LNCaP clone FGC (cell line): ENCODE data around the gene NEB.

Experiments used
- DNase-seq: peaks from one replicate; pipeline ENCODE4 v3.0.0-alpha.2; 2011; ENCODE audit warnings: low read depth
- H3K4me3 ChIP-seq: 2 replicates; pipeline ENCODE4 v1.5.1; 2011; ENCODE audit warnings: mild to moderate bottlenecking, low read depth, low read length, control low read depth
- CTCF ChIP-seq: IDR thresholded peaks from 2 replicates; pipeline ENCODE4 v1.5.1; 2012; ENCODE audit warnings: mild to moderate bottlenecking; ENCODE audit not compliant: control insufficient read depth, insufficient read depth; ENCODE audit errors: extremely low read depth

The NEB gene

DNA sequence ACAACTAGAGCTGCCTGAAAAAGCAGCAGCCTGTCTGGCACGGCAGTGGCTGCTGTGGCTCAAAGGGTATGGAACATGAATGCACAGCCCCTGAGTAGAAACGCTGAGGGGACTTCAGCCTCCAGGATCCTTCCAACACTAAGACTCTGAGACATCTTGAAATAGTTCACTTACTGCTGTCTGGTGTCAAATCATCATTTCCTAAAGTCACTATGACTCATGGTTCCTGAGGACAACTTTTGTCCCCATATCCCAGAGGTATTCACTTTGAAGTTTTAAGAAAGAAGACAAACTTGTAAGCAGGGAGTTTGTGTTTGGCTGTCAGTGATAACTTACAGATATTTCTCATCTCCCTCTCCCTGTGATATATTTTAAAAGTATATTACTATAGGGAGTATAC, 33.3 kb upstream of the NEB start:
- no peak for DNase-seq
- TF ChIP-seq CTCF, result no peak
- no peak overlapping the region for H3K4me3 ChIP-seq

DNA sequence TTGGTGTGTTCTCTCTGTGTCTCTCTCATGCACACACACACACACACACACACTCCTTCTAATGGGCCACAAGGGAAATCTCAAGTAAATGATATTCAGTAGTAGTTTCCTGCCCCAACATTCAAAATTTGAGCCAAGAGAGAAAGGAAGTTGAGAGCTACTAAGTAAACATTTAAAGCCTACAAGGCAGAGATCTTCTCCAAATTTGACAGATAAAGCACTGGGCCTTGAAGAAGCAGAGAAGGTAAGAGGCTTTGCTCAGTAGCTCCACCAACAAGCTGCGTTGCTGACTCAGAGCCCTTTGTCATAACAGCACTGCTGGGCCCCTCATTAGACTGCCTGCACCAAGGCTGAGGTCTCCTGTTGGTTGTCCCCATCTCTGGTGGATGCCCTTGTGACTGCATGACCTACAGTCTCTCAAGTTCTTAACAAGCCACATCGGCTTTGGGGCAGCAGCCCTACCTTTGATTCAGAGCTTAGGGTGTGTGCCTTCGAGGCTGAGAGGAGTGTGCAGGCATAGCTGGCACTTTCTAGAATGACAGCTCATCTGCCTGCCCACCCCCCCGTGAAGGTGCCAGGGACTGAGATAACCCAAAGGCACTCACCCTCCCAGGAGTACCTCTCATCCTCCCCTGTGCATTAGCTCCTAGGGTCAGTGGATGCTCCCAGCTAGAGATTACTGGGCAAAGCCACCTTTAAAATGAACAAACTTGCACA, 32.3 kb upstream of the NEB start:
- H3K4me3 ChIP-seq, result no peak overlapping the region
- no peak for TF ChIP-seq CTCF
- no peak for DNase-seq

- TF ChIP-seq CTCF, result no peak
- DNase-seq, result no peak
- H3K4me3 ChIP-seq, result no peak overlapping the region
Measured at GRCh38 chr2:151765760-151766410, 31.6 kb upstream of the NEB start.

GRCh38 chr2:151762694-151763093, 28.4 kb upstream of the NEB start:
- H3K4me3 ChIP-seq, result no peak overlapping the region
- no peak for TF ChIP-seq CTCF
- no peak for DNase-seq

DNA sequence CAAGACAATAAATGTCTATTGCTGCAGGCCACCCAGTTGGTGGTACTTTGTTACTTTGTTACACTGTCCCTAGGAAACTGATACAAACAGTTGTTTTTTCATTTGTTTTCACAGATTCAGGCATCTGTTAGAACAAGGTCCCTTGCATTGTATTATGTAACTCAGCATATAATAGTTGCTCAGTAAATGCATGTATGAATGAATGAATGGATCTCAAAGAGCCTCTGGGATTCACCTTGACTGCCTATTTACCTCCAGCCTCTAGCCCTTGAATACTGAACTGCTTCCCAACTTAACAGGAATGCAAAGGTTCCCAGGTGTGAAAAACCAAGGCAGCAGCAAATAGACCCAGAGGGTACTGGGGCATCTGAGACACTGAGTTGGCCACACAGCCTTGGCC, 27.4 kb upstream of the NEB start:
- TF ChIP-seq CTCF, result no peak
- H3K4me3 ChIP-seq, result no peak overlapping the region
- no peak for DNase-seq

- no peak for TF ChIP-seq CTCF
- H3K4me3 ChIP-seq, result no peak overlapping the region
- DNase-seq, result no peak
Measured at GRCh38 chr2:151761193-151761592, 26.9 kb upstream of the NEB start.

DNA sequence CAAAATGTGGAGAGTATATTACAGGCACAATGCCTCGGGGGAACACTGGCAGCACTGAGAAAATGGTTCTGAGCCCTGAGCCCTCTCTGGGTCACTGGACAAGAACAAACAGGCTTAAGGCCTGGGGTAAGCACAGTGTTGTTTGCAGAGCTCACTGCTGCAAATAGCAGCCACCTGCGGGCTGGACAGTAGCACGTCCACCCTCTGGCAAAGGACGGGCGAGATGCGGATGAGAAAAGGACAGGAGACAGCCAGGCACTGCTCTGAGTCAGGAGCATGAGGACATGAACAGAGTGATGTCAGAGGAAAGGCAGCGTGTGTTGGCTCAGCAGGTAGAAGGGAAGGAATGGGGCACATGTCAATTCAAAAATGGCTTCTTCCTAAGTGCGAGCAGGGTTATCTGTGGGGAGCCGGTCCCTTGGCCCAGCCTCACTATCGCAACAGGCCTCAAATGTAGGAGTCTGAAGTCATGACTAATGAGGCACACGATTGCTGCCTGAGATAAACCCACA, 25.9 kb upstream of the NEB start:
- DNase-seq, result no peak
- no peak overlapping the region for H3K4me3 ChIP-seq
- no peak for TF ChIP-seq CTCF
